Measurements from ENCODE around the gene KANSL1L.

The KANSL1L gene

DNA sequence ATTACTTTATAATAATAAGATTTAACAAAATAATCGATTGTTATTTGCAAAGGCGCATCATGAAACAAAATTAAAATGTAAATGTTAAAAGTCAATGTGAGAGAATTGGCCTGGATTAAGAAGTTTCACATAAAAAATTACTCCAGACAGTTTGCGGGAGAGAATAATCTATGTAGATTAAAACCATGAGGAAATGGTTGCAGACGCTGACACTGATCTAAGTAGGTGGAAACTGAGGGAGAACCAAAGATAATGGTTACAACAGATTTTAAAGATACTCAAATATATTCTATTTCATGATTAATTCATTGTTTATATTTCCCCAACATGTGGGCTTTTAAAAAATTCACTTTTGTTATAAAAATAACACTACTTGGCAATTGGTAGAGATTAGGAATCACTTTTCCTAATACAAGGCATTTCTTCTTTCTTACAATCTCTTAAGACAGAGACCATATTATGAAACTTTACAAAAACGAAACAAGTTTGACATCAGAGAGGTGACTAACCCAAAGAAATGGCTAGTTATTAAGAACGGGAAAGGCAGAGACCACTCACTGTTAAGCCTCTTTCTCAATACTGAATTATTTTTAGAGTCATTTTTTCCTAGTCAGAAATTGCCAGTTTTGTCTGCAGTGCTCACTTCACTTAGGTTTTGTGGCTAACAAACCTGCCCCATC, 1.6 kb downstream of the KANSL1L start:
- peak overlapping the region; percentile 94 for H3K27ac ChIP-seq
- TF ChIP-seq CTCF (conservative IDR thresholded peaks at IDR 0.05; ENCODE audit: low read depth) = no peak
- ChIA-PET POLR2A (ENCODE audit: low non-redundant PET) (no interaction called here), CTCF (no interaction called here)
- DNase-seq (ENCODE audit: low spot score) = peak; percentile 18

DNA sequence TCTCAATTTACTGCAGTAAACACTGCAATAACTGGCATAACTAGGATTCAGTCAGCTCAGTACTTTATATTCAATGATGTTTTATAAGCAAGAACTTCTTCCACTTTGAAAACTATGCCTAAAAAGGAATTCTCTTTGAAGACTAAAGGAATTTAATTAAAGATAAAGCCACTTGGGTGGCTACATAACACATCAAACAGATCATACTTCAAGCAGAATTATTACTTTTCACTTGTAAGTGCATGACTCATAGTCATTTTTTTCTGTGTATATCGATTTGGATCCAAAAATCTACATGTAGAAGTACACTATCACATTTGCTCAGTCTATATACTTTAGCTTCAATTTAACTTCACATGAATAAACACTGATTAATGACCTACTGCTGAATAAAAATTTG, 4.0 kb downstream of the KANSL1L start:
- H3K27ac ChIP-seq = no peak overlapping the region
- no peak for TF ChIP-seq CTCF (conservative IDR thresholded peaks at IDR 0.05; ENCODE audit: low read depth)
- CTCF ChIA-PET = no interaction called here
- no peak for DNase-seq (ENCODE audit: low spot score)
- POLR2A ChIA-PET (ENCODE audit: low non-redundant PET) = no interaction called here

DNA sequence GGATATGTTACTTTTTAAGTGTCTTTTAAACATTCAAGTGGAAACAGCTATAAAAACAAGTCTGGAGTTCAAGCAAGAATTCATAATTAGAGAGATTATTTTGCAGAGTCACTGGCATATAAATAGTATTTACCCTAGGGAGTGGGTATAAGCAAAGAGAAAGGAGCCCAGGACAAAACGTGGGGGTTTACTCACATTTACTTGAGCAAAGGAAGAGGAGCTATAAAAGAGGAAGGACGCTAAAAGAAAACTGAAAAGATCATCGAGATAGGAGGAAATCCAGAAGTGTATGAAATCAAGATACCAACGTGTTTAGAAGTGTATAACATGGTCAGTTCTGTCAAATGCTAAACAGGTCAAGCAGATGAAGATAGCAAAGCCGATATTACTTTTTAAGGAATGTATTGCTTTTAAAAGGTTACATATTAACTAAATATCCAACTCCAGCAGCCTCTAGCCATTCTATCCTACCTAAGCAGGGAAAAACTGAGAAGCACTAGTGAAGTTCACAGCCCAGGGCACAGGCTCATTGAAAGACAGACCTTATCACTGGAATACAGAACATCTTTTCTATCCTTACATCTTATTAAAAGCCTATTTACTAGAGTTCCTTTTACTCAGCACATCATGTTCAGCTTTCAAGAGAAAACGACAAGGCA, 8.6 kb downstream of the KANSL1L start:
- no peak overlapping the region for H3K27ac ChIP-seq
- POLR2A ChIA-PET (ENCODE audit: low non-redundant PET) = no interaction called here
- no peak for TF ChIP-seq CTCF (conservative IDR thresholded peaks at IDR 0.05; ENCODE audit: low read depth)
- CTCF ChIA-PET = no interaction called here
- DNase-seq (ENCODE audit: low spot score) = no peak

- DNase-seq (ENCODE audit: low spot score) = no peak
- ChIA-PET POLR2A (ENCODE audit: low non-redundant PET) (no interaction called here), CTCF (interaction anchor here (0.6 to 0.7 kb wide), 2 partner anchors 25 to 200 kb away, joined by 3 to 5 read pairs; no protein-coding TSS in a partner anchor)
- TF ChIP-seq CTCF (conservative IDR thresholded peaks at IDR 0.05; ENCODE audit: low read depth) = no peak
- no peak overlapping the region for H3K27ac ChIP-seq
Observed at GRCh38 chr2:210159059-210159458, 12.2 kb downstream of the KANSL1L start.

- TF ChIP-seq CTCF (conservative IDR thresholded peaks at IDR 0.05; ENCODE audit: low read depth) = no peak
- ChIA-PET POLR2A (ENCODE audit: low non-redundant PET) (no interaction called here), CTCF (interaction anchor here (0.5 to 0.7 kb wide), 2 partner anchors 37 to 200 kb away, joined by 3 read pairs; no protein-coding TSS in a partner anchor)
- DNase-seq (ENCODE audit: low spot score) = no peak
- no peak overlapping the region for H3K27ac ChIP-seq
Observed at GRCh38 chr2:210158236-210158635, 13.0 kb downstream of the KANSL1L start.

GRCh38 chr2:210157526-210157925, 13.7 kb downstream of the KANSL1L start:
- CTCF ChIA-PET = interaction anchor here (0.5 kb wide), 1 partner anchor 38 kb away, joined by 3 read pairs; no protein-coding TSS in a partner anchor
- no peak overlapping the region for H3K27ac ChIP-seq
- POLR2A ChIA-PET (ENCODE audit: low non-redundant PET) = no interaction called here
- TF ChIP-seq CTCF (conservative IDR thresholded peaks at IDR 0.05; ENCODE audit: low read depth) = no peak
- DNase-seq (ENCODE audit: low spot score) = no peak
